Measurements from ENCODE around the gene FAM3B. TPM values are rescaled to one million over a fixed set of nuclear protein-coding genes. Genes with fewer than 3 reads are reported as not detected.

Gene FAM3B
- total and polyA plus RNA-seq, 2 of the 4 experiments (the other 2 are of a cell fraction) = not detected

GRCh38 chr21:41362605-41363369 lies 46.2 kb downstream of the FAM3B start (continued):
- TF ChIP-seq CEBPB (IDR thresholded peaks at IDR 0.05; ENCODE audit: low read depth, low read length) (no peak), POLR2A (IDR thresholded peaks at IDR 0.05; ENCODE audit: low read depth, low read length) (no peak)

GRCh38 chr21:41363370-41364270 lies 47.0 kb downstream of the FAM3B start:
- Histone ChIP-seq H3K18ac (ENCODE audit: low read depth, low read length) (no peak overlapping the region), H3K4me3 (ENCODE audit: insufficient read depth, low read depth, low read length) (no peak overlapping the region), H4K8ac (ENCODE audit: low read depth in 2 of 2, low read length in 2 of 2) (no peak overlapping the region), H2AK5ac (ENCODE audit: low read depth, low read length) (no peak overlapping the region), H4K20me1 (ENCODE audit: insufficient read depth, low read length) (no peaks in the 10 kb centered on the region), H3K9me1 (ENCODE audit: insufficient read depth, low read length) (no peaks in the 10 kb centered on the region; the same call in 1 of the 2 replicates), H3K9ac (ENCODE audit: low read depth, low read length) (no peak overlapping the region), H3K4me1 (ENCODE audit: control insufficient read depth, insufficient read depth, low read length) (peaks cover 8% of the 10 kb centered on the region), H3K27me3 (ENCODE audit: control insufficient read depth, insufficient read depth, low read length) (no peaks in the 10 kb centered on the region; the same call in 1 of the 2 replicates), H3K27ac (ENCODE audit: insufficient read depth, low read length) (no peak overlapping the region), H3K14ac (replicated peaks; ENCODE audit: low read depth, low read length) (no peak overlapping the region), H3K79me1 (ENCODE audit: low read depth in 1 of 2, low read length in 2 of 2) (no peaks in the 10 kb centered on the region), H4K91ac (ENCODE audit: insufficient read depth, low read depth, low read length) (no peak overlapping the region), H3K23ac (ENCODE audit: low read depth, low read length) (no peak overlapping the region), H3K9me3 (ENCODE audit: control insufficient read depth, insufficient read depth, low read length) (no peaks in the 10 kb centered on the region), H3K4ac (ENCODE audit: low read depth, low read length) (no peak overlapping the region), H2BK120ac (ENCODE audit: low read depth, low read length) (no peak overlapping the region), H2AFZ (replicated peaks; ENCODE audit: low read length, poor library complexity) (no peak overlapping the region), H3K36me3 (ENCODE audit: control insufficient read depth, insufficient read depth, low read length) (no peaks in the 10 kb centered on the region), H2BK20ac (ENCODE audit: low read depth, low read length) (no peak overlapping the region), H2BK5ac (ENCODE audit: low read depth, low read length, poor library complexity, severe bottlenecking) (no peak overlapping the region), H4K5ac (ENCODE audit: low read depth, low read length) (no peak overlapping the region), H3K56ac (ENCODE audit: extremely low read depth, insufficient read depth, low read length) (no peak overlapping the region), H2AK9ac (replicated peaks; ENCODE audit: low read depth, low read length, poor library complexity) (no peak overlapping the region), H3K4me2 (ENCODE audit: low read depth, low read length) (no peak overlapping the region), H2BK15ac (ENCODE audit: low read depth, low read length) (no peak overlapping the region)
- TF ChIP-seq CEBPB (IDR thresholded peaks at IDR 0.05; ENCODE audit: low read depth, low read length) (no peak), POLR2A (IDR thresholded peaks at IDR 0.05; ENCODE audit: low read depth, low read length) (no peak)
- 94% methylated on average over 6 of the region's 18 CpGs; no CpG with 5 or more reads in 1 of the 2 experiments for whole genome bisulfite sequencing, 2 experiments (ENCODE audit: extremely low coverage in 2 of 2, insufficient read length in 1 of 2)
- POLR2A ChIA-PET (ENCODE audit: unreplicated experiment) = no interaction called here
- dilution Hi-C loops (cut with HindIII; ENCODE audit: low sequenced_read_pairs, unreplicated experiment) (no loop called here), in situ Hi-C loops (cut with MboI; ENCODE audit: low sequenced_read_pairs) (no loop called here), intact Hi-C loops (cut with micrococcal nuclease) (loop anchor here (5.0 kb wide), 1 partner anchor 59 kb away; no protein-coding TSS in a partner anchor)
- no peak for DNase-seq
- CTCF ChIA-PET = no interaction called here
- ATAC-seq (ENCODE audit: low read depth) = no peak
- no TSS peak for BruUV-seq (replicated peaks)

All from IMR-90 (cell line).